GM06990 (cell line): ENCODE data around the gene GGT5.
A peak's percentile ranks its signal among the peaks of the same experiment; 100 is the strongest.
"Not testable (repeated sequence)": the region's sequence is repeated elsewhere in the genome, so short reads cannot be mapped to it uniquely, and the experiment has no call there.

Source experiments
- DNase-seq: peaks from one replicate; pipeline ENCODE4 v3.0.0-alpha.2; 2011; ENCODE audit not compliant: insufficient read length; ENCODE audit errors: extremely low read depth
- H3K27me3 ChIP-seq: replicated peaks from 2 replicates; pipeline ENCODE4 v1.6.0; 2011; ENCODE audit warnings: low read length; ENCODE audit not compliant: control insufficient read depth, insufficient read depth
- H3K36me3 ChIP-seq: 2 replicates; pipeline ENCODE4 v1.5.1; 2011; ENCODE audit warnings: low read length; ENCODE audit not compliant: control insufficient read depth, insufficient read depth
- H3K4me3 ChIP-seq: replicated peaks from 2 replicates; pipeline ENCODE4 v1.5.1; 2011; ENCODE audit warnings: low read depth, mild to moderate bottlenecking, control low read depth, low read length
- TF ChIP-seq, protein P1 (sequence below): IDR thresholded peaks from 2 replicates; pipeline ENCODE4 v1.5.1; 2011; ENCODE audit warnings: low read length, control low read depth, mild to moderate bottlenecking, inconsistent platforms; ENCODE audit not compliant: insufficient read depth, poor library complexity, severe bottlenecking

Gene GGT5

DNA sequence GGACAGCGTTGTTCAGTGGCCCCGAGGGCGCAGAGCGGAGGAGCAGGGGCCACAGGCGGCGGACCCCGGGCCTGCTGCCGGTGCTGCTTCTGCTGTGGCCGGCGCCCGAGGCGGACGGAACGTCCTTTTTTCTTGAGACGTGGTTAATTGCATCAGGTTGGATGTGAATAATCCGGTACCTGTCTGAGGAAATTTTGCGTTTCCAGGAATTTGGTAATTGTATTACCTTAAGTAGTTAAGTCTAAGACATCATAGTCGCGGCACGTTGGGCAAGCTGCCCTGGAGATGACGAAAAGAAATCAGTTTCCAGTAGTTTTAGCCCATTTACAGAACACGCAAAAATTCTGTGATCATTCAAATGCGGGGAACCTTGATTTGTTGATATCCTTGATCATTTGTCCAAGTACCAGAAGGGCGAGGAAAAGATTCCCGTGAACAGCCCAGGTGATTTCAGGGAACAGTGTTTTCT, 26.5 kb upstream of the GGT5 start:
- no peaks in the 10 kb centered on the region for H3K36me3 ChIP-seq
- TF ChIP-seq, protein P1, sequence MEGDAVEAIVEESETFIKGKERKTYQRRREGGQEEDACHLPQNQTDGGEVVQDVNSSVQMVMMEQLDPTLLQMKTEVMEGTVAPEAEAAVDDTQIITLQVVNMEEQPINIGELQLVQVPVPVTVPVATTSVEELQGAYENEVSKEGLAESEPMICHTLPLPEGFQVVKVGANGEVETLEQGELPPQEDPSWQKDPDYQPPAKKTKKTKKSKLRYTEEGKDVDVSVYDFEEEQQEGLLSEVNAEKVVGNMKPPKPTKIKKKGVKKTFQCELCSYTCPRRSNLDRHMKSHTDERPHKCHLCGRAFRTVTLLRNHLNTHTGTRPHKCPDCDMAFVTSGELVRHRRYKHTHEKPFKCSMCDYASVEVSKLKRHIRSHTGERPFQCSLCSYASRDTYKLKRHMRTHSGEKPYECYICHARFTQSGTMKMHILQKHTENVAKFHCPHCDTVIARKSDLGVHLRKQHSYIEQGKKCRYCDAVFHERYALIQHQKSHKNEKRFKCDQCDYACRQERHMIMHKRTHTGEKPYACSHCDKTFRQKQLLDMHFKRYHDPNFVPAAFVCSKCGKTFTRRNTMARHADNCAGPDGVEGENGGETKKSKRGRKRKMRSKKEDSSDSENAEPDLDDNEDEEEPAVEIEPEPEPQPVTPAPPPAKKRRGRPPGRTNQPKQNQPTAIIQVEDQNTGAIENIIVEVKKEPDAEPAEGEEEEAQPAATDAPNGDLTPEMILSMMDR: no peak
- no peaks in the 10 kb centered on the region for H3K27me3 ChIP-seq
- H3K4me3 ChIP-seq: peak overlapping the region; percentile 99
- no peak for DNase-seq

DNA sequence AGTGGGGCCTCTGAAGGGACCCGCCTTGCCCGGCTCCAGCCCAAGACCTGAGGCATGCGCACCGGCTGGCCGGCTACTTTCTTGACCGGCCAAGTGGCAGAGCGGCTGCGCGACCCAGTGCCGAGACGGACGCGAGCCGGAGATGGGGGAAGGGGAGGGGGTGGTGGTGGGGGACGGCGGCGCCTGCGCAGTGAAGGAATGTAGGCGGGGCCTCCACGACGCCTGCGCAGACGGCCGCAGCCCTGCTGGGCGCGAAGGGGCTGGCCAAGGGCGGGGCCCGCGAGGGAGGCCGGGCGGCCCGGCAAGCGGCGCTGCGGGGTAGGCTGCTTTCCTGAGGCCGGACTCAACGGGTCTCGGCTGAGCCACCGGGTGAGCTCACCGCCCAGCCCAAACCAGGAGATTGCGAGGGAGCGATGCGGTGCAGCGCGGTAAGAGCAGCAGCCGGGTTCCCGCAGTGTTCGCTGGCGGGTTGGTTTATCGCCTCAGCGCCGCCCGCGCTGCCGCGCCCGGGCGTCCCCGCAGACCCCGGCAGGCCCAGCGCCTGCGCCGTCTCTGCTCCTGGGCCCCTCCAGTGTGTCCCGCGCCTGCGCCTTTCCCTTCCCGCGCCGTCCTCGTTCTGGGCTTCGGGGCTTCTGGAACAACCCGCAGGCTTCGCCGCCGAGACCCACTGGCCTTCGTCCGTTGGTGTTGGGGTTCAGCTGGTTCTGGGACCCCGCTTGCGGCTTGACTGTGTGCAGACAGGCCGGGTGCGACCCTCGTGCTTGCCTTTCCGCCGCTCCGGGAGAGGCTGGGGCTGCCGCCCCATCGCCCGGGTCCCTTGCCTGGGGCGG, 25.9 kb upstream of the GGT5 start, which contains the start of gene SPECC1L:
TSS of gene SPECC1L (plus strand) at position 276 of the 830 bp plus-strand sequence. CDS start 31,401 bp downstream, outside the sequence.
- DNase-seq: peak; percentile 94
- Histone ChIP-seq H3K4me3 (peak within 1 kb of the TSS; percentile 99), H3K27me3 (no peaks in the 10 kb centered on the region), H3K36me3 (no peaks in the 10 kb centered on the region)
- TF ChIP-seq, protein P1: peak; percentile 12

DNA sequence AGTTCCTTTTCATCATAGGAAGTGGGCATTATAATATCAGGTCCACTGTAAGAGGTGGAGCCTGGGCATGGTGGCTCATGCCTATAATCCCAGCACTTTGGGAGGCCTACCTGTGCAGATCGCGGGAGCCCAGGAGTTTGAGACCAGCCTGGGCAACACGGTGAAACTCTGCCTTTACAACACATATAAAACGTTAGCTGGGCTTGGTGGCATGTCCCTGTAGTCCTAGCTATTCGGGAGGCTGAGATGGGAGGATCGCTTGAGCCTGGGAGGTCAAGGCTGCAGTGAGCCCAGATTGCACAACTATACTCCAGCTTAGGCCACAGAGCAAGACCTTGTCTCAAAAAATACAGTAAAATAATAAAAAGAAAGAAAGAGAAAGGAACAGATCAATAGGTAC, 21.6 kb upstream of the GGT5 start:
- not testable (repeated sequence) for DNase-seq, H3K36me3 ChIP-seq, H3K27me3 ChIP-seq, H3K4me3 ChIP-seq

DNA sequence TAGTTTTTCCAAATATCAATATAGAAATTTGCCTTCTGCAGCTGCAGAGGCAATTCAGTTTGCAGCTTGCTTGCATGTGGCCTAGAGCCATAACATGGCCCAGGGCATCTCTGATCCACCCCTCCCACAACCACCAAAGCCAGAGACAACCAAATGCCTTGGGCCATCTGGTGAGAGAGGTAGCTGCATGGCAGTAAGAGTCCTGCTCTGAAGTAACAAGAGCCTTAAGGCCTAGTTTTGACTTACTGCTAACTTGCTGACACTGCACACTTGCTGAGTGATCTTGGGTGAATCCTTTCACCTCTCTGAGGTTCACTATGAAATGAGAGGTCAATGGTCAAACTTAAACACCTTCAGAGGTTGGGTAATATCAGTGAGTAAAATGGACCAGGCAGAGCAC, 20.9 kb upstream of the GGT5 start:
- no peaks in the 10 kb centered on the region for H3K36me3 ChIP-seq
- TF ChIP-seq, protein P1: no peak
- no peak overlapping the region for H3K4me3 ChIP-seq
- H3K27me3 ChIP-seq: no peaks in the 10 kb centered on the region
- DNase-seq: no peak

DNA sequence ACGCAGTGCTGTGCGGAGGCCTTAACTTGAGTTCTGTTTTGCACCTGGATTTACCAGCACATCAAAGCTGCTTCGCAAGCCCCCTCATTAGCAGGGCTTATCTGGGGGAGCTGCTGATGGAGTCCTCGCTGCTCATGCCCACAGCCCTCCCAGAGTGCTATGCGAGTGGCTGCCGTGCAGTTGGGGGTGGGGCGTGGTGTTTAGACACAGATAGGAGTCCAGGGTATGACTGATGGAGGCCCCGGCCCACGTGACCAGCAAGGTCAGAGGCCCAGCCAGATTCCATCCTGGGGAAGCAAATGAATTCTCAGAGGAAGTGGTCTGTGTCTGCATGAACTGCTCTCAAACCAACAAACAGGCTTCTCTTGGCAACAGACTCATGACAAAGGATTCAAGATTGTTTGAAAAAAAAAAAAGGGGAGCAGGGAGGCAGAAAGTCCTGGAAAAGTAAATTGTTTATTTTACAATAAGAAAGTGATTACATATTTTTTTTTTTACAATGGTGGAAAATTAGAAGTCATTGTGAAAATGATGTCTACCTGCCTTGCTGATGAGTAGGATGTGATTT, 19.5 kb upstream of the GGT5 start:
- not testable (repeated sequence) for DNase-seq, H3K36me3 ChIP-seq, H3K27me3 ChIP-seq, H3K4me3 ChIP-seq

DNA sequence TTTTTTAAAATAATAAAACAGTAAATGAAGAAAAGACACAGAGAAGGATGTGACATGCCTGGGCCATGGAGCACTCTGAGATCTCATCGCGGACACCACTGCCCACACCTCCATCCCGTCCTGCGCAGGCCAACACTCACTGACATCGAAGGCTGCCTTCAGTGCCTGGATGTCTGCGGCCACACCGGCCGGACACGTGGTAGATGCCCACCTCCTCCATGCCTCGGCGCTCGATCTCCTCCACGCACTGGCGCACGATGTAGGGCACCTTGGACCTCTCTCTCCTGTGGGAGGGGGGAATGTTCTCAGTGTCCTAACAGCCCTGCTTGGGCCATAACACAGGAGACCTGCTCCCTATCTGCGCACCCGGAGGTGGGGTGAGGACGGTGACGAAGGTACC, 18.6 kb upstream of the GGT5 start:
- not testable (repeated sequence) for H3K36me3 ChIP-seq, H3K27me3 ChIP-seq, DNase-seq, H3K4me3 ChIP-seq

DNA sequence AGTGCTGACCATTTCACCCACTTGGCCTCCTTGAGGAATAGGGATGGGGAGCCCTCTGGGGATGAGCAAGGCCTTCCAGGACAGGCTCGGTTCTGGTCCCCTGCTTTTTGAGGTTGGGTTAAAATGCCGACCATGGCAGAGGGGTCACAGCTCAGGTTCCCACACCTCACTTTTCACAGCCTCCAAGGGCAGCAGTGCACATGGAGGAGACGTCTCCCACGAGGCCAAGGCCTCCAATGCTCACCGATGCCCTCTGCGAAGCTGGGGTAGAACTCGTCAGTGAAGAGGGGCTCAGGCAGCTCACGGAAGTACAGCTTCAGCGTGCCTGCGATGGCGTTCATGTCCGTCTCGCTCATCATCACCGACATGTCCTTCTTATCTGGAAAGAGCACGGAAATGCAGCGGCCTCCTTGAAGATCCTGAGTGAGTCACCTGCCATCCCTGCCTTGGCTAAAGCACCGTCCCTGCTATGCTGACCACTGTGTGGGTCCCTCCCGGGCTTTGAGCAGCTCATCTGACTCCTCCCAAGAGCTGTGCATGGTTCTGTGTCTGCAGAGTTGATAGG, 17.4 kb upstream of the GGT5 start:
- H3K27me3 ChIP-seq, H3K4me3 ChIP-seq, DNase-seq, H3K36me3 ChIP-seq: not testable (repeated sequence)
